Measurements from ENCODE around the gene NTN5. TPM values are rescaled to one million over a fixed set of nuclear protein-coding genes. Genes with fewer than 3 reads are reported as not detected.

Gene NTN5
- total and polyA plus RNA-seq, 9 of the 15 experiments (the other 6 are each of a cell fraction or from before 2014, with no cell fraction given) = not detected

DNA sequence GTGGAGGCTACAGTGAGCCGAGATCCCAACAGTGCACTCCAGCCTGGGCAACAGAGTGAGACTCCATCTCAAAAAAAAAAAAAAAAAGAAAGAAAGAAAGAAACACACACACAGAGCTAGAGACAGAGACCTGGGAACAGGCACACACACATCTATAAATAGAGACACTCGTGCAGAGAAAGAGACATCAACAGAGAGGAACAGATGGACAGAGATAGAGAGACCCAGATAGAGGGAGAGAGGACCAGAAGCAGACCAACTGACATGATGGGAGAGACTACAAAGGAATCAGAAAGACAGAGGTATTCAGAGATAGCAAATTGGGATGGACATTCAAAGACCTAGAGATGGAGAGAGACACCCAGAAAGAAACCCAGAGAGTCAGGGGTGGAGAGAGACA, 24.7 kb downstream of the NTN5 start (continued):
- TF ChIP-seq KAT2B (IDR thresholded peaks at IDR 0.05; ENCODE audit: low read depth, low read length) (no peak), GTF2A2 (tag; IDR thresholded peaks at IDR 0.05) (no peak), ZNF3 (CRISPR knock-in tag; IDR thresholded peaks at IDR 0.05) (no peak), CBFA2T3 (IDR thresholded peaks at IDR 0.05) (peak; percentile 56), ZNF232 (CRISPR knock-in tag; IDR thresholded peaks at IDR 0.05) (no peak), SMAD3 (CRISPR knock-in tag; conservative IDR thresholded peaks at IDR 0.05) (no peak), FOXJ3 (CRISPR knock-in tag; IDR thresholded peaks at IDR 0.05) (no peak), KLF10 (CRISPR knock-in tag; IDR thresholded peaks at IDR 0.05) (no peak), HNRNPL (IDR thresholded peaks at IDR 0.05; ENCODE audit: low read depth, low read length) (no peak), HMG20A (CRISPR knock-in tag; conservative IDR thresholded peaks at IDR 0.05) (no peak), PHF20 (IDR thresholded peaks at IDR 0.05; ENCODE audit: partially characterized antibody) (no peak), HDAC1 (IDR thresholded peaks at IDR 0.05) (no peak), KDM1A (IDR thresholded peaks at IDR 0.05) (peak; percentile 16 to 21; a peak in 1 of 4 replicates), ZNF239 (CRISPR knock-in tag; IDR thresholded peaks at IDR 0.05) (no peak), SMARCE1 (IDR thresholded peaks at IDR 0.05) (no peak)
- TF ChIP-seq, protein P1, sequence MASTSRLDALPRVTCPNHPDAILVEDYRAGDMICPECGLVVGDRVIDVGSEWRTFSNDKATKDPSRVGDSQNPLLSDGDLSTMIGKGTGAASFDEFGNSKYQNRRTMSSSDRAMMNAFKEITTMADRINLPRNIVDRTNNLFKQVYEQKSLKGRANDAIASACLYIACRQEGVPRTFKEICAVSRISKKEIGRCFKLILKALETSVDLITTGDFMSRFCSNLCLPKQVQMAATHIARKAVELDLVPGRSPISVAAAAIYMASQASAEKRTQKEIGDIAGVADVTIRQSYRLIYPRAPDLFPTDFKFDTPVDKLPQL (IDR thresholded peaks at IDR 0.05; ENCODE audit: extremely low read depth, insufficient read length) = no peak
- TF ChIP-seq, protein P2, sequence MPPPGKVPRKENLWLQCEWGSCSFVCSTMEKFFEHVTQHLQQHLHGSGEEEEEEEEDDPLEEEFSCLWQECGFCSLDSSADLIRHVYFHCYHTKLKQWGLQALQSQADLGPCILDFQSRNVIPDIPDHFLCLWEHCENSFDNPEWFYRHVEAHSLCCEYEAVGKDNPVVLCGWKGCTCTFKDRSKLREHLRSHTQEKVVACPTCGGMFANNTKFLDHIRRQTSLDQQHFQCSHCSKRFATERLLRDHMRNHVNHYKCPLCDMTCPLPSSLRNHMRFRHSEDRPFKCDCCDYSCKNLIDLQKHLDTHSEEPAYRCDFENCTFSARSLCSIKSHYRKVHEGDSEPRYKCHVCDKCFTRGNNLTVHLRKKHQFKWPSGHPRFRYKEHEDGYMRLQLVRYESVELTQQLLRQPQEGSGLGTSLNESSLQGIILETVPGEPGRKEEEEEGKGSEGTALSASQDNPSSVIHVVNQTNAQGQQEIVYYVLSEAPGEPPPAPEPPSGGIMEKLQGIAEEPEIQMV (tag; conservative IDR thresholded peaks at IDR 0.05; ENCODE audit: low read depth) = no peak
- TF ChIP-seq, protein P3, sequence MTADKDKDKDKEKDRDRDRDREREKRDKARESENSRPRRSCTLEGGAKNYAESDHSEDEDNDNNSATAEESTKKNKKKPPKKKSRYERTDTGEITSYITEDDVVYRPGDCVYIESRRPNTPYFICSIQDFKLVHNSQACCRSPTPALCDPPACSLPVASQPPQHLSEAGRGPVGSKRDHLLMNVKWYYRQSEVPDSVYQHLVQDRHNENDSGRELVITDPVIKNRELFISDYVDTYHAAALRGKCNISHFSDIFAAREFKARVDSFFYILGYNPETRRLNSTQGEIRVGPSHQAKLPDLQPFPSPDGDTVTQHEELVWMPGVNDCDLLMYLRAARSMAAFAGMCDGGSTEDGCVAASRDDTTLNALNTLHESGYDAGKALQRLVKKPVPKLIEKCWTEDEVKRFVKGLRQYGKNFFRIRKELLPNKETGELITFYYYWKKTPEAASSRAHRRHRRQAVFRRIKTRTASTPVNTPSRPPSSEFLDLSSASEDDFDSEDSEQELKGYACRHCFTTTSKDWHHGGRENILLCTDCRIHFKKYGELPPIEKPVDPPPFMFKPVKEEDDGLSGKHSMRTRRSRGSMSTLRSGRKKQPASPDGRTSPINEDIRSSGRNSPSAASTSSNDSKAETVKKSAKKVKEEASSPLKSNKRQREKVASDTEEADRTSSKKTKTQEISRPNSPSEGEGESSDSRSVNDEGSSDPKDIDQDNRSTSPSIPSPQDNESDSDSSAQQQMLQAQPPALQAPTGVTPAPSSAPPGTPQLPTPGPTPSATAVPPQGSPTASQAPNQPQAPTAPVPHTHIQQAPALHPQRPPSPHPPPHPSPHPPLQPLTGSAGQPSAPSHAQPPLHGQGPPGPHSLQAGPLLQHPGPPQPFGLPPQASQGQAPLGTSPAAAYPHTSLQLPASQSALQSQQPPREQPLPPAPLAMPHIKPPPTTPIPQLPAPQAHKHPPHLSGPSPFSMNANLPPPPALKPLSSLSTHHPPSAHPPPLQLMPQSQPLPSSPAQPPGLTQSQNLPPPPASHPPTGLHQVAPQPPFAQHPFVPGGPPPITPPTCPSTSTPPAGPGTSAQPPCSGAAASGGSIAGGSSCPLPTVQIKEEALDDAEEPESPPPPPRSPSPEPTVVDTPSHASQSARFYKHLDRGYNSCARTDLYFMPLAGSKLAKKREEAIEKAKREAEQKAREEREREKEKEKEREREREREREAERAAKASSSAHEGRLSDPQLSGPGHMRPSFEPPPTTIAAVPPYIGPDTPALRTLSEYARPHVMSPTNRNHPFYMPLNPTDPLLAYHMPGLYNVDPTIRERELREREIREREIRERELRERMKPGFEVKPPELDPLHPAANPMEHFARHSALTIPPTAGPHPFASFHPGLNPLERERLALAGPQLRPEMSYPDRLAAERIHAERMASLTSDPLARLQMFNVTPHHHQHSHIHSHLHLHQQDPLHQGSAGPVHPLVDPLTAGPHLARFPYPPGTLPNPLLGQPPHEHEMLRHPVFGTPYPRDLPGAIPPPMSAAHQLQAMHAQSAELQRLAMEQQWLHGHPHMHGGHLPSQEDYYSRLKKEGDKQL (CRISPR knock-in tag; IDR thresholded peaks at IDR 0.05; ENCODE audit: borderline replicate concordance) = no peak
- TF ChIP-seq, protein P4, sequence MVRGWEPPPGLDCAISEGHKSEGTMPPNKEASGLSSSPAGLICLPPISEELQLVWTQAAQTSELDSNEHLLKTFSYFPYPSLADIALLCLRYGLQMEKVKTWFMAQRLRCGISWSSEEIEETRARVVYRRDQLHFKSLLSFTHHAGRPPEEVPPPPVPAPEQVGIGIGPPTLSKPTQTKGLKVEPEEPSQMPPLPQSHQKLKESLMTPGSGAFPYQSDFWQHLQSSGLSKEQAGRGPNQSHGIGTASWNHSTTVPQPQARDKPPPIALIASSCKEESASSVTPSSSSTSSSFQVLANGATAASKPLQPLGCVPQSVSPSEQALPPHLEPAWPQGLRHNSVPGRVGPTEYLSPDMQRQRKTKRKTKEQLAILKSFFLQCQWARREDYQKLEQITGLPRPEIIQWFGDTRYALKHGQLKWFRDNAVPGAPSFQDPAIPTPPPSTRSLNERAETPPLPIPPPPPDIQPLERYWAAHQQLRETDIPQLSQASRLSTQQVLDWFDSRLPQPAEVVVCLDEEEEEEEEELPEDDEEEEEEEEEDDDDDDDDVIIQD (CRISPR knock-in tag; IDR thresholded peaks at IDR 0.05) = no peak
- TF ChIP-seq, protein P5, sequence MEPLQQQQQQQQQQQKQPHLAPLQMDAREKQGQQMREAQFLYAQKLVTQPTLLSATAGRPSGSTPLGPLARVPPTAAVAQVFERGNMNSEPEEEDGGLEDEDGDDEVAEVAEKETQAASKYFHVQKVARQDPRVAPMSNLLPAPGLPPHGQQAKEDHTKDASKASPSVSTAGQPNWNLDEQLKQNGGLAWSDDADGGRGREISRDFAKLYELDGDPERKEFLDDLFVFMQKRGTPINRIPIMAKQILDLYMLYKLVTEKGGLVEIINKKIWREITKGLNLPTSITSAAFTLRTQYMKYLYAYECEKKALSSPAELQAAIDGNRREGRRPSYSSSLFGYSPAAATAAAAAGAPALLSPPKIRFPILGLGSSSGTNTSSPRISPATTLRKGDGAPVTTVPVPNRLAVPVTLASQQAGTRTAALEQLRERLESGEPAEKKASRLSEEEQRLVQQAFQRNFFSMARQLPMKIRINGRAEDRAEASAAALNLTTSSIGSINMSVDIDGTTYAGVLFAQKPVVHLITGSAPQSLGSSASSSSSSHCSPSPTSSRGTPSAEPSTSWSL (CRISPR knock-in tag; IDR thresholded peaks at IDR 0.05; ENCODE audit: borderline replicate concordance) = no peak
